Liver (tissue), 9 donors: ENCODE data around the gene M6PR. TPM values are rescaled to one million over a fixed set of nuclear protein-coding genes. Genes with fewer than 3 reads are reported as not detected.

Source experiments
- DNase-seq: peaks from one replicate; pipeline ENCODE4 v3.0.0-alpha.2; 2017; ENCODE audit warnings: low spot score
- H3K27ac ChIP-seq, 2 donors: one replicate each; pipeline ENCODE4 v1.7.0; 2013; ENCODE audit warnings: inconsistent platforms in 2 of 2, low read length in 2 of 2, control low read depth in 1 of 2, low read depth in 1 of 2, mild to moderate bottlenecking in 1 of 2
- H3K27me3 ChIP-seq, 4 donors: one replicate each; pipeline versions ENCODE4 v1.6.1 to v1.7.0; 2013; ENCODE audit warnings: low read length in 3 of 4, inconsistent platforms in 1 of 4, mild to moderate bottlenecking in 1 of 4, moderate library complexity in 1 of 4; ENCODE audit not compliant: control insufficient read depth in 4 of 4, insufficient read depth in 4 of 4
- H3K36me3 ChIP-seq, 4 donors: one replicate each; pipeline versions ENCODE4 v1.6.1 to v1.7.0; 2013; ENCODE audit warnings: low read length in 3 of 4, mild to moderate bottlenecking in 3 of 4, low read depth in 1 of 4, moderate library complexity in 1 of 4; ENCODE audit not compliant: control insufficient read depth in 4 of 4, insufficient read depth in 3 of 4
- H3K4me1 ChIP-seq, 4 donors: one replicate each; pipeline versions ENCODE4 v1.6.1 to v1.7.0; 2013; ENCODE audit warnings: low read length in 3 of 4, mild to moderate bottlenecking in 3 of 4, moderate library complexity in 1 of 4; ENCODE audit not compliant: control insufficient read depth in 4 of 4, insufficient read depth in 4 of 4
- H3K4me3 ChIP-seq, 3 donors: one replicate each; pipeline versions ENCODE4 v1.6.1 to v1.7.0; 2013; ENCODE audit warnings: low read length in 3 of 3, control low read depth in 1 of 3, low read depth in 1 of 3, mild to moderate bottlenecking in 1 of 3
- H3K9ac ChIP-seq, 2 donors: one replicate each; pipeline ENCODE4 v1.7.0; 2013; ENCODE audit warnings: low read length in 2 of 2, mild to moderate bottlenecking in 2 of 2, moderate library complexity in 2 of 2, control low read depth in 1 of 2, low read depth in 1 of 2
- H3K9me3 ChIP-seq, 4 donors: one replicate each; pipeline versions ENCODE4 v1.6.1 to v1.7.0; 2013; ENCODE audit warnings: low read length in 3 of 4; ENCODE audit not compliant: control insufficient read depth in 4 of 4
- ATF3 ChIP-seq: IDR thresholded peaks from 2 replicates; pipeline ENCODE4 v1.6.1; 2016; ENCODE audit warnings: antibody characterized with exemption
- CTCF ChIP-seq: fragments of 150-350 bp; IDR thresholded peaks from 2 replicates; pipeline ENCODE4 v1.5.1; 2017; ENCODE audit warnings: improper control_type of control experiment, low read depth, low read length; ENCODE audit not compliant: missing input control
- EGR1 ChIP-seq, 2 donors: IDR thresholded peaks; 2 replicates each; pipeline ENCODE4 v1.6.1; 2016 to 2018; ENCODE audit warnings: antibody characterized with exemption in 2 of 2, low read depth in 2 of 2
- FOXA1 ChIP-seq: IDR thresholded peaks from 2 replicates; pipeline ENCODE4 v1.6.1; 2016; ENCODE audit warnings: antibody characterized with exemption
- FOXA2 ChIP-seq: IDR thresholded peaks from 2 replicates; pipeline ENCODE4 v1.6.1; 2016; ENCODE audit warnings: antibody characterized with exemption
- GABPA ChIP-seq, 2 donors: IDR thresholded peaks in 1 of 2; conservative IDR thresholded peaks in 1 of 2; 2 replicates each; pipeline ENCODE4 v1.6.1; 2016; ENCODE audit warnings: antibody characterized with exemption in 2 of 2, mild to moderate bottlenecking in 1 of 2, moderate library complexity in 1 of 2
- HNF4A ChIP-seq, 2 donors: conservative IDR thresholded peaks; 2 replicates each; pipeline ENCODE4 v1.6.1; 2016; ENCODE audit warnings: antibody characterized with exemption in 2 of 2, mild to moderate bottlenecking in 2 of 2
- HNF4G ChIP-seq: IDR thresholded peaks from 2 replicates; pipeline ENCODE4 v1.6.1; 2016; ENCODE audit warnings: antibody characterized with exemption
- JUND ChIP-seq, 2 donors: IDR thresholded peaks; 2 replicates each; pipeline ENCODE4 v1.6.1; 2016; ENCODE audit warnings: antibody characterized with exemption in 2 of 2
- MAX ChIP-seq: IDR thresholded peaks from 2 replicates; pipeline ENCODE4 v1.6.1; 2016; ENCODE audit warnings: antibody characterized with exemption
- NR2F2 ChIP-seq: IDR thresholded peaks from 2 replicates; pipeline ENCODE4 v1.6.1; 2016; ENCODE audit warnings: antibody characterized with exemption
- RAD21 ChIP-seq, 2 donors: IDR thresholded peaks; 2 replicates each; pipeline ENCODE4 v1.6.1; 2016; ENCODE audit warnings: antibody characterized with exemption in 2 of 2, mild to moderate bottlenecking in 2 of 2
- REST ChIP-seq: IDR thresholded peaks from 2 replicates; pipeline ENCODE4 v1.6.1; 2016; ENCODE audit warnings: antibody characterized with exemption, mild to moderate bottlenecking
- RXRA ChIP-seq, 2 donors: IDR thresholded peaks; 2 replicates each; pipeline ENCODE4 v1.6.1; 2017 to 2018; ENCODE audit warnings: antibody characterized with exemption in 2 of 2, mild to moderate bottlenecking in 1 of 2
- SP1 ChIP-seq: IDR thresholded peaks from 2 replicates; pipeline ENCODE4 v1.6.1; 2018; ENCODE audit warnings: antibody characterized with exemption, mild to moderate bottlenecking
- TAF1 ChIP-seq: conservative IDR thresholded peaks from 2 replicates; pipeline ENCODE4 v1.6.1; 2016; ENCODE audit warnings: antibody characterized with exemption, mild to moderate bottlenecking
- YY1 ChIP-seq: IDR thresholded peaks from 2 replicates; pipeline ENCODE4 v1.6.1; 2016; ENCODE audit warnings: antibody characterized with exemption, mild to moderate bottlenecking
- ZBTB33 ChIP-seq: IDR thresholded peaks from 2 replicates; pipeline ENCODE4 v1.6.1; 2016; ENCODE audit warnings: antibody characterized with exemption
- WGBS: extraction: QIAGEN DNeasy Blood & Tissue Kit; methylation state at CpG from one replicate; pipeline ENCODE4 v1.1.7; 2013; 5-methylcytosine and 5-hydroxymethylcytosine counted together
- polyA plus RNA-seq, 2 donors: library from polyadenylated mRNA; stranded (reverse) in 1 of 2; unstranded in 1 of 2; fragments of 200-250 nt in 1 of 2; fragments of >200 nt in 1 of 2; fragmentation: Nextera tagmentation in 1 of 2; extraction: Ambion mirVana in 1 of 2; gene quantifications; one replicate each; pipeline versions ENCODE4 v1.2.1 to v1.2.3, GENCODE V29; 2013 to 2015
- total RNA-seq, 2 donors: library from RNA; depleted of rRNA; stranded (reverse); fragments of >200 nt; gene quantifications; one replicate each; pipeline ENCODE4 v1.2.3, GENCODE V29; 2014
- donor health status: healthy.
- donor health status: healthy.
- donor health status: healthy.
- donor health status: healthy.
- donor health status: healthy.

M6PR gene
- total and polyA plus RNA-seq, 4 donors: 38.7 to 118 (median 46.7) TPM

- no peak for TF ChIP-seq RAD21 (IDR thresholded peaks at IDR 0.05)
- TF ChIP-seq HNF4G: no peak
- no peak for TF ChIP-seq REST
- no peak for TF ChIP-seq SP1
- TF ChIP-seq YY1: no peak
- no peak for TF ChIP-seq CTCF
- no peak for TF ChIP-seq ATF3
- 85% methylated on average over 3 of the region's 3 CpGs for WGBS
- Histone ChIP-seq H3K9ac (no peak overlapping the region), H3K4me1 (peaks cover 2 to 8% (median 6%) of the 10 kb centered on the region in 4 donors), H3K27ac (no peak overlapping the region), H3K36me3 (peaks cover 0 to 4% (median 0%) of the 10 kb centered on the region in 4 donors), H3K27me3 (no peaks in the 10 kb centered on the region), H3K9me3 (no peaks in the 10 kb centered on the region), H3K4me3 (no peak overlapping the region)
- no peak for DNase-seq
Measured at GRCh38 chr12:8917031-8917430, 32.4 kb downstream of the M6PR start.

- no peaks in the 10 kb centered on the region for H3K9me3 ChIP-seq
- H3K4me1 ChIP-seq: peaks cover 2 to 8% (median 6%) of the 10 kb centered on the region in 4 donors
- no peaks in the 10 kb centered on the region for H3K27me3 ChIP-seq
- no peak overlapping the region for H3K9ac ChIP-seq
- TF ChIP-seq MAX (no peak), ZBTB33 (no peak), ATF3 (no peak), SP1 (no peak), TAF1 (no peak), FOXA2 (no peak), EGR1 (IDR thresholded peaks at IDR 0.05; ENCODE audit: low read depth in 2 of 2) (no peak), HNF4A (conservative IDR thresholded peaks at IDR 0.05) (no peak), CTCF (no peak), HNF4G (no peak), REST (no peak), YY1 (no peak), FOXA1 (no peak), NR2F2 (no peak), RAD21 (IDR thresholded peaks at IDR 0.05) (no peak), GABPA (IDR thresholded peaks at IDR 0.05 in 1 of 2, conservative IDR thresholded peaks at IDR 0.05 in 1 of 2) (no peak), JUND (IDR thresholded peaks at IDR 0.05) (no peak), RXRA (IDR thresholded peaks at IDR 0.05) (no peak)
- peaks cover 0 to 2% (median 0%) of the 10 kb centered on the region in 4 donors for H3K36me3 ChIP-seq
- no peak for DNase-seq
- no peak overlapping the region for H3K27ac ChIP-seq
- no peak overlapping the region for H3K4me3 ChIP-seq
Measured at GRCh38 chr12:8916154-8916553, 33.3 kb downstream of the M6PR start.
